Lower lobe of right lung (tissue), 2 donors: ENCODE measurements around the gene ZFAND3. TPM values are rescaled to one million over a fixed set of nuclear protein-coding genes. Genes with fewer than 3 reads are reported as not detected.

Experiments
- ATAC-seq, 2 donors: fragments of 200-7000 bp; cut with Tn5 transposase; one replicate each; pipeline ENCODE4 v1.9.1; 2020 to 2022; ENCODE audit warnings: mild to moderate bottlenecking in 2 of 2, moderate library complexity in 2 of 2
- DNase-seq: peaks from one replicate; pipeline ENCODE4 v3.0.0-alpha.2; 2020
- H3K27ac ChIP-seq: fragments of 200-600 bp; one replicate; pipeline ENCODE4 v1.8.0; 2022
- H3K27me3 ChIP-seq: fragments of 200-600 bp; one replicate; pipeline ENCODE4 v1.8.0; 2022; ENCODE audit warnings: low read depth
- H3K36me3 ChIP-seq: fragments of 200-600 bp; one replicate; pipeline ENCODE4 v1.8.0; 2022; ENCODE audit warnings: mild to moderate bottlenecking
- H3K4me1 ChIP-seq: fragments of 200-600 bp; one replicate; pipeline ENCODE4 v1.8.0; 2022
- H3K4me3 ChIP-seq: fragments of 200-600 bp; one replicate; pipeline ENCODE4 v1.8.0; 2022; ENCODE audit warnings: mild to moderate bottlenecking
- H3K9me3 ChIP-seq: fragments of 200-600 bp; one replicate; pipeline ENCODE4 v1.8.0; 2022
- CTCF ChIP-seq: fragments of 200-600 bp; IDR thresholded peaks from one replicate; pipeline ENCODE4 v1.8.0; 2022; ENCODE audit warnings: antibody characterized with exemption, mild to moderate bottlenecking
- intact Hi-C: fragments of 100-400 bp; cut with DNase I; formaldehyde crosslinking; loops from one replicate; pipeline ENCODE4 v1.11.0; 2022
- total RNA-seq: library from RNA; stranded (reverse); fragmentation: NEBNext Ultra II Directional; extraction: Animal tissue kit (Norgen Biotek cat#: 25700); gene quantifications from one replicate; pipeline ENCODE4 v1.2.1, GENCODE V29; 2021
- donor health status: DM: no; HTN: yes; CAD: no; lungs with severe emphysema.

Gene ZFAND3
- total RNA-seq, 1 donor from 2014 or later, result 83.3 TPM

GRCh38 chr6:38150681-38151296 is 331.3 kb downstream of the ZFAND3 start:
- intact Hi-C loops, result no loop called here
- H3K4me3 ChIP-seq, result no peak overlapping the region
- no peak overlapping the region for H3K27ac ChIP-seq
- no peak for ATAC-seq
- no peak for TF ChIP-seq CTCF
- no peak for DNase-seq
- H3K27me3 ChIP-seq, result no peaks in the 10 kb centered on the region
- H3K9me3 ChIP-seq, result no peaks in the 10 kb centered on the region
- peaks cover 41% of the 10 kb centered on the region for H3K4me1 ChIP-seq
- H3K36me3 ChIP-seq, result peaks cover 25% of the 10 kb centered on the region

DNA sequence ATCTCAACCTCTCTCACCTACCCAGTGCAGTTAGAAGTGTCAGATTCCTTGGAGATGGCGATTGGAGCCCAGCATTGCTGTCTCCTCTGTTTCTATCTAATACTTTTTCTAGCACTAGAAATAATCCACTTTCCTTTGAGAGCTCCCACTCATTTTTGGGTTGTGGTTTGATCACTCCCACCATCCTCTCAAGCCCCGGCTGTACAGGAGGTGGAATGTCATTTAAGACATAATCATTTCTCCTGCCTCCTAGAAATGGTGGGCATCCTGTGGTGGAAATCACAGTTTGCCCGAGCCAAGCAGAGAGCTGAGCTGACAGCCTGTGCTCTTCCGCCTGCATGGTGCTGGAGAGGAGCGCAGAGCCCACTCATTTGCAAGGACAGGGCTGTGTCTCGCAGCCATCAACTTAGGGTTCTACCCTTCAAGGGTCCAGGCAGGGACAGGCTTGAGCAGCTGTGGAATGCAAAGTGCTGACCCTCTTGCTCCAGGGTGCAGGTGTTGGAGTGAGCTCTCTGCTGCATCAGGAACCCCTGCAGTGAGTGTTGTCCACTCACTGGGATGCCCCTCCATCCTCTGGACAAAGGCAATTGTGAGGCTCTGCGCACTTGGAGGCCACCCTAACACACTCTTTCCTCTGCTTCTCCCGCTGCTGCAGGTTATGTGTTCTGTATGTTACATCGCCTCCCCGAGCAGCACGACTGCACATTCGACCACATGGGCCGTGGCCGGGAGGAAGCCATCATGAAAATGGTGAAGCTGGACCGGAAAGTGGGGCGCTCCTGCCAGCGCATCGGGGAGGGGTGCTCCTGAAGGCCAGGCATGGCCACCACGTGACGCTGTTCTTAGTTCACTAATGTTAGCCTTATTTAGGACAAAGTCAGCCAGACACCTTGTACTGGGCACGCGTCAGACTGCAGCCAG is 332.3 kb downstream of the ZFAND3 start:
- intact Hi-C loops, result no loop called here
- H3K36me3 ChIP-seq, result peaks cover 25% of the 10 kb centered on the region
- no peak for ATAC-seq
- TF ChIP-seq CTCF, result no peak
- H3K4me3 ChIP-seq, result no peak overlapping the region
- no peak for DNase-seq
- no peak overlapping the region for H3K27ac ChIP-seq
- H3K27me3 ChIP-seq, result no peaks in the 10 kb centered on the region
- peaks cover 42% of the 10 kb centered on the region for H3K4me1 ChIP-seq
- H3K9me3 ChIP-seq, result no peaks in the 10 kb centered on the region

- H3K4me3 ChIP-seq, result no peak overlapping the region
- no peak overlapping the region for H3K27ac ChIP-seq
- no peak for TF ChIP-seq CTCF
- peaks cover 42% of the 10 kb centered on the region for H3K4me1 ChIP-seq
- ATAC-seq (no peak), DNase-seq (no peak)
- peaks cover 25% of the 10 kb centered on the region for H3K36me3 ChIP-seq
- intact Hi-C loops, result no loop called here
- H3K9me3 ChIP-seq, result no peaks in the 10 kb centered on the region
- H3K27me3 ChIP-seq, result no peaks in the 10 kb centered on the region
Measured at GRCh38 chr6:38152620-38153019, 333.1 kb downstream of the ZFAND3 start.

DNA sequence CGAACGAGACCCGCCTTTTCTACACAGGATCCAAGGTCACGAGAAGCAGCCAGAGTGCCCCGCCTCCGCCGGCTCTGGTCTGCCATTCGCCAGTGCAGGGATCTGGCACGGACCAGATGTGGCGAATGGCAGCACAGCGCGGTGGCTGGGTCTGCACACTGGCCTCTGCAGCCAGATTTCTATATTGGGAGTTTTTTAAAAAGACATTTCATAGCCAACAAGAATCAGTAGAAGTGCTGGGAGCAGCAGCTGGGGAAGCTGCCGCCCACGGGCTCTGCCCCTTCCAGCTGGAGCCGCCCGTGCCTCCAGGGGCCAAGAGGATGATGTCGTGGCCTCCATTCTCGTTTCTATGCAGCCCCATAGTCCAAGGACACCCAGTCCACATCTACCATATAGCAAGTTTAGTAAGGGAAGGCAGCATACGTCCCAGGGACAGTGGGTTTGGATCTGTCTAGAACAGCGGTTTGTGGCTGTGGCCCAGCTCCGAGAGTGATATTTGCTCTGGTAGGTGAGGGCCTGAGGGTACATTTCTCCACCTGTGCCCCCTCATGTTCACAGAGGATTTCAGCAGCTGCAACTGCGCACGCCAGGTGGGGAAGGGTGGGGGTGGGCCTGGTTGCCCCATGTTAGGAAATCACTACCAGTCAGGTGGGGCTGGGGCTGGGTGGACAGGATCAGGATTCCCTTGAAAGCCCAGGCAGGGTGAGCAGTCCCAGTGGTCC is 333.7 kb downstream of the ZFAND3 start:
- Histone ChIP-seq H3K4me1 (peaks cover 38% of the 10 kb centered on the region), H3K27ac (no peak overlapping the region), H3K4me3 (no peak overlapping the region), H3K27me3 (no peaks in the 10 kb centered on the region), H3K9me3 (no peaks in the 10 kb centered on the region), H3K36me3 (peaks cover 25% of the 10 kb centered on the region)
- no peak for DNase-seq
- intact Hi-C loops, result no loop called here
- ATAC-seq, result no peak
- no peak for TF ChIP-seq CTCF

DNA sequence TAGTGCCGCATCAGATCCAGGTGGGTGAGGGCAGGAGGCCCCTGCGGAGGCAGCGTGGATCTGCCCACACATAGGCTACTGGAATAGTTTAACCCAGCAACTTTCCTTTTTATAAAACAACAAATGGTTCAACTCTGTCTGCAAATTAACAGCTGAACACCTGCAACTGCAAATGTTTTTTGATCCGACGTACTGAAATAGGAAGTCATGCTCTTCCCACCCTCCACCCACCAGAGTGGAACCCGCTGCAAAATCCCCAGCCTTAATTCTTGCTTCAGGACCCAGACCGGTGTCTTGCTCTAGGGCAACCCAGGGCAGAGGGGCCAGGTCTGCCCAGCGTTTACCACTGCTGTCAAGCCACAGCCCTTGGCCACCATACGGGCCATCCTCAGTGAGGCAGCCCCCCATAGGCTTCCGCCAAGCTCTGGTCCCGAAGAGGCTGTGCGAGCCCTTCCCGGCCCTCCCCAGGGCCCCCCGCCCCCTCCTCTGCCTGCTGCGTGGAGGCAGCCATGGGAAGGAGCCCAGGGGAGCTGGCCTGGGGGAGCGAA is 334.3 kb downstream of the ZFAND3 start:
- ATAC-seq (no peak), DNase-seq (no peak)
- no peak for TF ChIP-seq CTCF
- no peak overlapping the region for H3K4me3 ChIP-seq
- intact Hi-C loops, result no loop called here
- H3K36me3 ChIP-seq, result peaks cover 20% of the 10 kb centered on the region
- peak overlapping the region; percentile 37 for H3K27ac ChIP-seq
- peaks cover 32% of the 10 kb centered on the region for H3K4me1 ChIP-seq
- H3K27me3 ChIP-seq, result no peaks in the 10 kb centered on the region
- no peaks in the 10 kb centered on the region for H3K9me3 ChIP-seq
